RWPE2 (cell line): Measurements from ENCODE around the gene RNF145.

Source experiments
- ATAC-seq: fragments of 200-7000 bp; cut with Tn5 transposase; 3 replicates; pipeline ENCODE4 v1.9.1; 2021; ENCODE audit warnings: low read depth
- DNase-seq: peaks from one replicate; pipeline ENCODE4 v3.0.0-alpha.2; 2020; ENCODE audit warnings: low spot score
- H3K27ac ChIP-seq: fragments of 450-650 bp; 2 replicates; pipeline ENCODE4 v1.5.1; 2017; ENCODE audit warnings: mild to moderate bottlenecking; ENCODE audit not compliant: poor library complexity, severe bottlenecking
- H3K27me3 ChIP-seq: fragments of 250-450 bp; sonication (Bioruptor Pico); 2 replicates; pipeline ENCODE4 v1.5.1; 2021; ENCODE audit warnings: mild to moderate bottlenecking, moderate library complexity; ENCODE audit not compliant: insufficient read depth, poor library complexity, severe bottlenecking
- H3K36me3 ChIP-seq: fragments of 250-450 bp; sonication (Bioruptor Pico); 2 replicates; pipeline ENCODE4 v1.5.1; 2020; ENCODE audit warnings: low read depth, mild to moderate bottlenecking, moderate library complexity
- H3K4me1 ChIP-seq: fragments of 250-450 bp; sonication (Bioruptor Pico); 2 replicates; pipeline ENCODE4 v1.5.1; 2021; ENCODE audit warnings: mild to moderate bottlenecking, moderate library complexity; ENCODE audit not compliant: insufficient read depth, poor library complexity, severe bottlenecking
- H3K4me3 ChIP-seq: fragments of 250-450 bp; sonication (Bioruptor Pico); 2 replicates; pipeline ENCODE4 v1.5.1; 2021; ENCODE audit warnings: mild to moderate bottlenecking, moderate library complexity; ENCODE audit not compliant: severe bottlenecking
- H3K9me3 ChIP-seq: fragments of 250-450 bp; sonication (Bioruptor Pico); 2 replicates; pipeline ENCODE4 v1.5.1; 2021; ENCODE audit warnings: mild to moderate bottlenecking, moderate library complexity; ENCODE audit not compliant: severe bottlenecking
- TF ChIP-seq, protein P1 (sequence below): fragments of 450-650 bp; IDR thresholded peaks from one replicate; pipeline ENCODE4 v1.5.1; 2017; ENCODE audit warnings: mild to moderate bottlenecking, moderate library complexity; ENCODE audit not compliant: poor library complexity, severe bottlenecking

Gene RNF145

DNA sequence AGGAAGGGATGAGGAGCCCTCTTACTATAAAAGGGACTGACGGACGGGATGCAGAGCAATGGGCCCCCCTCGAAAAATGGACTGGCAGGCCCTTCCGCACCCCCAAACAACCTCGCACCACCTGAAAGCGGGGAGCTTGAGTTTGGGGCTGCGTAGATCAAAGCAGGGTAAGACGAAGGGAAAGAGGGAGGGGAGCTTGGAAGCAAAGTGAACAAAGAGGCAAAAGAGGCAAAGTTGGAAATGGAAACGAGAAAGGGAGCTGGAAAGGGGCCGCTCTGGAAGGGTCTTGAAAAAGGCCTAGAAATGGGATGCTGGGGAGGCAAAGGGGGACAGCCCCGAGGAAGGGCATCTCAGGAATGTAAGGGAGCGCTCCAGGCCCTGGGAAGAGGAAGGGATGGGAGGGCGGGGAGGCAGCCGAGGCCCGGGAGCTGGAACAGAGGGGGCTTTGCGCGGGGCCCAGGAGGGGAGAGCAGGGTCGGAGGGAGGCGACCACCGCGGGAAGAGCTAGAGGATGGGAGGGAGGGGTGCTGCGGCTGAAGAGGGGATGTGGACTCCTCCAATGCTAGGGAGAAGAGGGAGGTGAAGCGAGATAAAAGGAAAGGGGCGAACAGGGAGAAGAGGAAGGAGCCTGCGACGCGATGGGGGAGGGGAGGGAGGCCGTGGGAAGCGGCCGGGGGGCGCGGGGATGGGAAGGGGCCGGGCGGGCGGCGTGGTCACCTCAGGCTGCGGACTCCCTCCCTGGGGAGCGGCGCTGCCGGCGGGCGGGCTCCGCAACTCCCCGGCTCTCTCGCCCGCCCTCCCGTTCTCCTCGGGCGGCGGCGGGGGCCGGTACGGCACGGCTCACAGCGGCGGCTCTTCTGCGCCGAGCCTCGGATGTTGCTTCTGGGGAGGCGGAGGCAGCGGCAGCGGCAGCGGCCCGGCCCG is 577 bp downstream of the RNF145 start:
- Histone ChIP-seq H3K9me3 (no peaks in the 10 kb centered on the region), H3K27me3 (no peaks in the 10 kb centered on the region), H3K4me1 (peaks cover 40% of the 10 kb centered on the region), H3K4me3 (peak overlapping the region; percentile 93), H3K36me3 (peaks cover 19% of the 10 kb centered on the region), H3K27ac (peak overlapping the region; percentile 89)
- ATAC-seq: peak; percentile 16
- TF ChIP-seq, protein P1, sequence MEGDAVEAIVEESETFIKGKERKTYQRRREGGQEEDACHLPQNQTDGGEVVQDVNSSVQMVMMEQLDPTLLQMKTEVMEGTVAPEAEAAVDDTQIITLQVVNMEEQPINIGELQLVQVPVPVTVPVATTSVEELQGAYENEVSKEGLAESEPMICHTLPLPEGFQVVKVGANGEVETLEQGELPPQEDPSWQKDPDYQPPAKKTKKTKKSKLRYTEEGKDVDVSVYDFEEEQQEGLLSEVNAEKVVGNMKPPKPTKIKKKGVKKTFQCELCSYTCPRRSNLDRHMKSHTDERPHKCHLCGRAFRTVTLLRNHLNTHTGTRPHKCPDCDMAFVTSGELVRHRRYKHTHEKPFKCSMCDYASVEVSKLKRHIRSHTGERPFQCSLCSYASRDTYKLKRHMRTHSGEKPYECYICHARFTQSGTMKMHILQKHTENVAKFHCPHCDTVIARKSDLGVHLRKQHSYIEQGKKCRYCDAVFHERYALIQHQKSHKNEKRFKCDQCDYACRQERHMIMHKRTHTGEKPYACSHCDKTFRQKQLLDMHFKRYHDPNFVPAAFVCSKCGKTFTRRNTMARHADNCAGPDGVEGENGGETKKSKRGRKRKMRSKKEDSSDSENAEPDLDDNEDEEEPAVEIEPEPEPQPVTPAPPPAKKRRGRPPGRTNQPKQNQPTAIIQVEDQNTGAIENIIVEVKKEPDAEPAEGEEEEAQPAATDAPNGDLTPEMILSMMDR: no peak
- DNase-seq: no peak

DNA sequence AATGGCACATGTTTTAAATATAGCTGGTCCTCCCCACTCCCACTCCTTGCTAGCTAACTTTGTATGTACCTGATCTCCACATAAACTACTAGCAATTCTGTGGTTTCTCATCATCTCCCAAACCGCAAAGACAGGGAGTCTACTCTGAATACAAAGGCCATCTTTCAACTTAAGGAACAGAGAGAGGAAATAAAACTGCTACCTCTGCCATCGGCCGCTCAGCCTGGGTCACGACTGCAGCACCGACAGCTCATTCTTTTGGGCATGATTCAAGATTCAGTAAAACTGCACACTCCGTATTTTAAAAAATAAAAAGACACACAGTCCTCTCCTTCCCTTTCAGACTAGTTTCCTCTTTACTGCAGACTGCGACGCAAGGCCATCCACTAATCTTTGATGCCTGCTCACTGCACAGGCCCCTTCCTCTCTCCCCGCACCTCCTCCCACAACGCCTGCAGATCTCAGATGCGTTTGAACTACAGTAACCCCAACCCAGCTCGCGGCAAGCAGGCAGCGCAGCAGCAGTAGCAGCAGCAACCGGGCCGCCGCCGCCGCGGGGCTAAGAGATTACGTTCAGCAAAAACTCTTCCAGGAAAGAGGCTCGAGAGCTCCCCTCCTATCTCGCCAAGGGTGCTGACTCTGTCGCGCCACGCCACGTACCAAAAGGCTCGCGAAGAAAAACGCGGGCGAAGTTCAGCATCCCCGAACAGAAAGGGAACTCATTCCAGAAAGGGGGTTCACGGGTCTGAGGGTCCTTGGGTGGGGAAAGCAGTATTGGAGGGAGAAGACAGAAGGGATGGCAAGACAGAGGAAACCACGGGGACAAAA is 1.5 kb downstream of the RNF145 start:
- Histone ChIP-seq H3K4me3 (peak overlapping the region; percentile 93), H3K36me3 (peaks cover 28% of the 10 kb centered on the region), H3K4me1 (peaks cover 47% of the 10 kb centered on the region), H3K27ac (peak overlapping the region; percentile 89), H3K9me3 (no peaks in the 10 kb centered on the region), H3K27me3 (no peaks in the 10 kb centered on the region)
- peak; percentile 61 for ATAC-seq
- TF ChIP-seq, protein P1: no peak
- DNase-seq: peak; percentile 86

DNA sequence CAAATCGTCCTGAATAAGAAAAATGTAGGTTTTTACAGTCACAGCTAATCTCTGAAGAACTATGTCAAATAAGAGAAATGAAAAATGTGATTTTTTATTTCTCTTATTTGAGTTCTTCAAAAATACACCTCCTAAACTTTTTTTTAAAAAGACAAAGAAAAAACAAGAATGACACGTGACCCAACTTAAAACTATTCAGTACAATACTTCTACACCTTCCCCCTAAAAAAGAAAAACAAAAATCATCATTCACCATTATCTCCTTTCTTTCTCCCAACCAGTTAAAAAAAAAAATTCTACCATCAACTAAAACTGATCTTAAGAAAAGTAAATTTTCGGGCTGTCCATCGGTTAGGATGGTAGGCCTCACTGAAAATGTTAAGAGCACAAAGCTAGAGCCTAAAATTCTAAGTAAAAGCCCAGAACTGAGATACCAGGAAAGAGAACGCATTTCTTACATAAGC is 2.1 kb downstream of the RNF145 start:
- Histone ChIP-seq H3K4me3 (peak overlapping the region; percentile 93), H3K4me1 (peaks cover 47% of the 10 kb centered on the region), H3K27me3 (no peaks in the 10 kb centered on the region), H3K27ac (peak overlapping the region; percentile 89), H3K36me3 (peaks cover 34% of the 10 kb centered on the region), H3K9me3 (no peaks in the 10 kb centered on the region)
- DNase-seq: no peak
- TF ChIP-seq, protein P1: no peak
- ATAC-seq: no peak

DNA sequence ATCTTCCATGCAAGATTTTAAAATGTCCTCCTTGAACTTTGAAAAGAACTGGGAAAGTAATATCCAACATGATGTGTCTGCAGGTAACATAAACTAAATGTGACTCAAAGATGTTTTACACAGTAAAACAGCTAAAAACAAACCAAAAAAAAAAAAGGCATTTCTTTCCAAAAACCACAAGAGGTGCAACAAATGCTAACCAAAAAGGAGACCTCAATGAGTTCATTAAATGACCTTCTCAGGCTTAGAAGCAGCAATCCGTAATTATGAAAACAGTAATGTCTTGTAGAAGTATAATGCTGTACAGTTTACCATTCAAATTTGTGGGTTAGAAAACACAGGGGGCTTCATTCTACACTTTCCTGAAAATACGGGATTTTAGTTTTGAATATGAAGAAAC is 2.5 kb downstream of the RNF145 start:
- Histone ChIP-seq H3K36me3 (peaks cover 39% of the 10 kb centered on the region), H3K27me3 (no peaks in the 10 kb centered on the region), H3K9me3 (no peaks in the 10 kb centered on the region), H3K27ac (peak overlapping the region; percentile 89), H3K4me1 (peaks cover 47% of the 10 kb centered on the region), H3K4me3 (peak overlapping the region; percentile 93)
- TF ChIP-seq, protein P1: no peak
- ATAC-seq: no peak
- no peak for DNase-seq
